IMR-90 (cell line): Measurements from ENCODE around the gene RPS27L. TPM values are rescaled to one million over a fixed set of nuclear protein-coding genes. Genes with fewer than 3 reads are reported as not detected.
A peak's percentile ranks its signal among the peaks of the same experiment; 100 is the strongest.

Experiments used
- ATAC-seq: fragments of 200-7000 bp; cut with Tn5 transposase; 2 replicates; pipeline ENCODE4 v1.9.1; 2020; ENCODE audit warnings: low read depth, mild to moderate bottlenecking, moderate library complexity
- BruUV-seq: library from RNA; stranded (reverse); fragments of 400-500 nt; replicated peaks from 2 replicates; lab custom pipeline; 2021; lab: Mats Ljungman, UMichigan
- CTCF ChIA-PET: fragments of 300-600 bp; formaldehyde crosslinking; extraction: SDS; loops from one replicate; lab custom pipeline; 2021; ENCODE audit warnings: antibody characterized with exemption; lab: Yijun Ruan, JAX
- POLR2A ChIA-PET: fragments of 300-600 bp; sonication (Branson Sonifier 250); formaldehyde crosslinking; loops from one replicate; lab custom pipeline; 2022; ENCODE audit warnings: antibody characterized with exemption; ENCODE audit not compliant: unreplicated experiment; lab: Charles Lee
- DNase-seq: peaks from one replicate; pipeline ENCODE4 v3.0.0; 2013
- H2AFZ ChIP-seq: replicated peaks from 2 replicates; pipeline ENCODE3; 2013; ENCODE audit warnings: low read length, mild to moderate bottlenecking; ENCODE audit not compliant: poor library complexity
- H2AK5ac ChIP-seq: 2 replicates; pipeline ENCODE4 v1.6.1; 2013; ENCODE audit warnings: low read depth, low read length, inconsistent platforms
- H2AK9ac ChIP-seq: replicated peaks from 2 replicates; pipeline ENCODE3; 2013; ENCODE audit warnings: mild to moderate bottlenecking, low read depth, low read length, moderate library complexity; ENCODE audit not compliant: poor library complexity
- H2BK120ac ChIP-seq: 2 replicates; pipeline ENCODE4 v1.6.1; 2013; ENCODE audit warnings: low read depth, low read length, inconsistent platforms
- H2BK15ac ChIP-seq: 3 replicates; pipeline ENCODE4 v1.6.1; 2013; ENCODE audit warnings: low read depth, low read length, inconsistent platforms
- H2BK20ac ChIP-seq: 2 replicates; pipeline ENCODE4 v1.6.1; 2013; ENCODE audit warnings: low read depth, mild to moderate bottlenecking, inconsistent platforms, low read length, moderate library complexity
- H2BK5ac ChIP-seq: 2 replicates; pipeline ENCODE4 v1.6.1; 2013; ENCODE audit warnings: mild to moderate bottlenecking, low read depth, low read length, inconsistent platforms; ENCODE audit not compliant: poor library complexity, severe bottlenecking
- H3K14ac ChIP-seq: replicated peaks from 2 replicates; pipeline ENCODE4 v1.6.1; 2013; ENCODE audit warnings: low read depth, low read length, inconsistent platforms
- H3K18ac ChIP-seq: 2 replicates; pipeline ENCODE4 v1.6.1; 2013; ENCODE audit warnings: low read depth, low read length, control low read depth
- H3K23ac ChIP-seq: 2 replicates; pipeline ENCODE4 v1.6.1; 2013; ENCODE audit warnings: low read depth, low read length, inconsistent platforms
- H3K27ac ChIP-seq: 2 replicates; pipeline ENCODE4 v1.5.1; 2013; ENCODE audit warnings: mild to moderate bottlenecking, control low read depth, low read length; ENCODE audit not compliant: insufficient read depth
- H3K27me3 ChIP-seq: 2 replicates; pipeline ENCODE4 v1.6.1; 2013; ENCODE audit warnings: low read length; ENCODE audit not compliant: control insufficient read depth, insufficient read depth
- H3K36me3 ChIP-seq: 2 replicates; pipeline ENCODE4 v1.6.1; 2013; ENCODE audit warnings: low read length, mixed read lengths; ENCODE audit not compliant: control insufficient read depth, insufficient read depth
- H3K4ac ChIP-seq: 2 replicates; pipeline ENCODE4 v1.6.1; 2013; ENCODE audit warnings: low read depth, low read length, inconsistent platforms
- H3K4me1 ChIP-seq: 2 replicates; pipeline ENCODE4 v1.6.1; 2013; ENCODE audit warnings: low read length, mixed read lengths; ENCODE audit not compliant: control insufficient read depth, insufficient read depth
- H3K4me2 ChIP-seq: 2 replicates; pipeline ENCODE4 v1.6.1; 2013; ENCODE audit warnings: low read depth, mild to moderate bottlenecking, control low read depth, low read length, moderate library complexity
- H3K4me3 ChIP-seq: 2 replicates; pipeline ENCODE4 v1.5.1; 2013; ENCODE audit warnings: low read depth, mild to moderate bottlenecking, control low read depth, low read length, moderate library complexity; ENCODE audit not compliant: insufficient read depth
- H3K56ac ChIP-seq: 2 replicates; pipeline ENCODE4 v1.6.1; 2013; ENCODE audit warnings: low read length, inconsistent platforms; ENCODE audit not compliant: insufficient read depth; ENCODE audit errors: extremely low read depth
- H3K79me1 ChIP-seq, 2 experiments: 2 replicates each; pipeline ENCODE4 v1.6.1; 2013; ENCODE audit warnings: low read length in 2 of 2, inconsistent platforms in 1 of 2, low read depth in 1 of 2
- H3K9ac ChIP-seq: 2 replicates; pipeline ENCODE4 v1.6.1; 2013; ENCODE audit warnings: low read depth, low read length, control low read depth
- H3K9me1 ChIP-seq: 2 replicates; pipeline ENCODE4 v1.6.1; 2013; ENCODE audit warnings: low read length, inconsistent platforms; ENCODE audit not compliant: insufficient read depth
- H3K9me3 ChIP-seq: 2 replicates; pipeline ENCODE4 v1.6.1; 2013; ENCODE audit warnings: low read length; ENCODE audit not compliant: control insufficient read depth, insufficient read depth
- H4K20me1 ChIP-seq: 2 replicates; pipeline ENCODE4 v1.6.1; 2013; ENCODE audit warnings: low read length, inconsistent platforms; ENCODE audit not compliant: insufficient read depth
- H4K5ac ChIP-seq: 2 replicates; pipeline ENCODE4 v1.6.1; 2013; ENCODE audit warnings: mild to moderate bottlenecking, low read depth, low read length, control low read depth
- H4K8ac ChIP-seq, 2 experiments: 2 replicates each; pipeline ENCODE4 v1.6.1; 2013; ENCODE audit warnings: low read depth in 2 of 2, low read length in 2 of 2, control low read depth in 1 of 2, inconsistent platforms in 1 of 2
- H4K91ac ChIP-seq: 2 replicates; pipeline ENCODE4 v1.6.1; 2013; ENCODE audit warnings: low read depth, low read length, inconsistent platforms; ENCODE audit not compliant: insufficient read depth
- BHLHE40 ChIP-seq: fragments of 150-350 bp; IDR thresholded peaks from 2 replicates; pipeline ENCODE4 v1.6.1; 2016; ENCODE audit warnings: mild to moderate bottlenecking, low read depth, low read length
- CEBPB ChIP-seq: IDR thresholded peaks from 2 replicates; pipeline ENCODE4 v1.6.1; 2012; ENCODE audit warnings: low read depth, low read length, improper control_type of control experiment
- CHD1 ChIP-seq: IDR thresholded peaks from 2 replicates; pipeline ENCODE4 v1.6.1; 2012; ENCODE audit warnings: low read depth, low read length, improper control_type of control experiment
- FOS ChIP-seq: fragments of 150-350 bp; IDR thresholded peaks from 2 replicates; pipeline ENCODE4 v1.6.1; 2016; ENCODE audit warnings: low read depth, low read length
- MAFK ChIP-seq: IDR thresholded peaks from 2 replicates; pipeline ENCODE4 v1.6.1; 2012; ENCODE audit warnings: low read depth, low read length, improper control_type of control experiment
- MAZ ChIP-seq: IDR thresholded peaks from 2 replicates; pipeline ENCODE4 v1.6.1; 2012; ENCODE audit warnings: low read depth, mild to moderate bottlenecking, low read length, improper control_type of control experiment, moderate library complexity, borderline replicate concordance
- MXI1 ChIP-seq: IDR thresholded peaks from 2 replicates; pipeline ENCODE4 v1.6.1; 2012; ENCODE audit warnings: low read depth, mild to moderate bottlenecking, low read length, moderate library complexity, borderline replicate concordance
- NFE2L2 ChIP-seq: fragments of 150-350 bp; IDR thresholded peaks from 2 replicates; pipeline ENCODE4 v1.6.1; 2016; ENCODE audit warnings: low read depth, mild to moderate bottlenecking, low read length
- POLR2A ChIP-seq: IDR thresholded peaks from 2 replicates; pipeline ENCODE4 v1.6.1; 2012; ENCODE audit warnings: mild to moderate bottlenecking, low read depth, low read length
- RAD21 ChIP-seq: IDR thresholded peaks from 2 replicates; pipeline ENCODE4 v1.6.1; 2012; ENCODE audit warnings: low read length, improper control_type of control experiment
- RCOR1 ChIP-seq: IDR thresholded peaks from 2 replicates; pipeline ENCODE4 v1.6.1; 2012; ENCODE audit warnings: mild to moderate bottlenecking, low read length, improper control_type of control experiment; ENCODE audit not compliant: insufficient replicate concordance
- RFX5 ChIP-seq: IDR thresholded peaks from 2 replicates; pipeline ENCODE4 v1.8.0; 2012; ENCODE audit warnings: low read depth, mild to moderate bottlenecking, low read length, moderate library complexity
- SMC3 ChIP-seq: fragments of 150-350 bp; IDR thresholded peaks from 2 replicates; pipeline ENCODE4 v1.6.1; 2016; ENCODE audit warnings: low read depth, mild to moderate bottlenecking, antibody characterized with exemption, low read length, moderate library complexity
- WGBS, 2 experiments: methylation state at CpG; one replicate each; pipeline versions ENCODE4 v1.1.5 to v1.1.7; 2013; ENCODE audit warnings: missing lambda C conversion rate in 2 of 2; ENCODE audit not compliant: insufficient read length in 1 of 2; ENCODE audit errors: extremely low coverage in 2 of 2; 5-methylcytosine and 5-hydroxymethylcytosine counted together
- dilution Hi-C: fragments of 300-500 bp; cut with HindIII; formaldehyde crosslinking; loops from one replicate; pipeline ENCODE4 v1.14.3; 2018; ENCODE audit warnings: low sequenced_read_pairs; ENCODE audit not compliant: unreplicated experiment
- in situ Hi-C: fragments of 300-500 bp; cut with MboI; formaldehyde crosslinking; loops from 3 replicates; pipeline ENCODE4 v1.14.3; 2019; ENCODE audit warnings: low sequenced_read_pairs, inconsistent platforms, mixed read lengths
- intact Hi-C: fragments of 100-400 bp; cut with micrococcal nuclease; formaldehyde crosslinking; loops from 2 replicates; pipeline ENCODE4 v1.10.0; 2022
- polyA plus RNA-seq, 3 experiments: library from polyadenylated mRNA; depleted of rRNA; stranded (reverse); fragments of >200 nt; gene quantifications; 2 replicates each; pipeline ENCODE4 v1.2.3, GENCODE V29; 2012; ENCODE audit warnings: low replicate concordance in 1 of 3
- total RNA-seq: library from RNA; depleted of rRNA; stranded (reverse); fragments of >200 nt; gene quantifications from 2 replicates; pipeline ENCODE4 v1.2.3, GENCODE V29; 2012
- TF ChIP-seq, protein P1 (sequence below): conservative IDR thresholded peaks from 2 replicates; pipeline ENCODE4 v1.5.1; 2012; ENCODE audit warnings: mild to moderate bottlenecking, low read depth, low read length, improper control_type of control experiment
- TF ChIP-seq, protein P2 (sequence below): fragments of 150-350 bp; IDR thresholded peaks from 2 replicates; pipeline ENCODE4 v1.6.1; 2016; ENCODE audit warnings: low read depth, mild to moderate bottlenecking, low read length, moderate library complexity, borderline replicate concordance
- TF ChIP-seq, protein P3 (sequence below): fragments of 150-350 bp; IDR thresholded peaks from 2 replicates; pipeline ENCODE4 v1.6.1; 2017; ENCODE audit warnings: mild to moderate bottlenecking, antibody characterized with exemption, low read length, low read depth

Gene RPS27L
- total and polyA plus RNA-seq, 2 of the 4 experiments (the other 2 are of a cell fraction): 53.1 to 302 TPM

DNA sequence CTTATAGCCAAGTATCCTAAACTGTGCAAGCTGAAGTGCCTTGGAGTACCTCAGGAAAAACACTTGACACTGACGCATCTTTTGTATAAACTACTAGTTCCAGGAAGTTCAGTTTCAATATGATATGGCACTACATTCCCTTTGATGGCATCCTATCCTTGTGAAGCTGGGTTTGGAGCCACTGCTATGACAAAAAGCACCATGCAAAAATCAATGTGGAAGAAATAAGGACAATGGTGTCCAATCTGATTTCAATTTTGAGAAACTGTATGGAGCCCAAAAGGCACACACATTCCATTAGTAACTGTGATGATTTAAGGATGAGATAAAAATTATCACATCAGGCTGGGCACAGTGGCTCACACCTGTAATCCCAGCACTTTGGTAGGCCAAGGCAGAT lies 5.6 kb downstream of the RPS27L start:
- Histone ChIP-seq H3K9me3 (no peaks in the 10 kb centered on the region), H3K4me2 (no peak overlapping the region), H3K4me3 (no peak overlapping the region), H3K4me1 (peaks cover 2% of the 10 kb centered on the region; the same call in 1 of the 2 replicates), H2AFZ (no peak overlapping the region), H3K56ac (no peak overlapping the region), H3K23ac (peak overlapping the region; percentile 21; the same call in 1 of the 2 replicates), H2AK9ac (no peak overlapping the region), H3K79me1 (peaks cover 17 to 41% of the 10 kb centered on the region in 2 experiments), H3K9me1 (no peaks in the 10 kb centered on the region), H3K36me3 (peaks cover 43% of the 10 kb centered on the region), H3K9ac (no peak overlapping the region), H2BK5ac (peak overlapping the region; percentile 53), H2BK120ac (no peak overlapping the region), H4K8ac (peak overlapping the region in 1 of 2 experiments; percentile 53; a peak in 1 of 4 replicates), H2AK5ac (0 out of 2 replicates have a peak overlapping the region, but pooled peaks have one; percentile 46), H3K27ac (no peak overlapping the region), H3K27me3 (no peaks in the 10 kb centered on the region), H3K4ac (no peak overlapping the region), H2BK15ac (no peak overlapping the region), H4K20me1 (peaks cover 4% of the 10 kb centered on the region; the same call in 1 of the 2 replicates), H3K14ac (no peak overlapping the region), H3K18ac (no peak overlapping the region), H2BK20ac (no peak overlapping the region), H4K5ac (no peak overlapping the region), H4K91ac (no peak overlapping the region)
- no peak for DNase-seq
- no peak for ATAC-seq
- intact Hi-C loops: no loop called here
- POLR2A ChIA-PET: no interaction called here
- CTCF ChIA-PET: no interaction called here
- dilution Hi-C loops: no loop called here
- WGBS, 2 experiments: 100% methylated on average over 1 of the region's 1 CpG; no CpG with 5 or more reads in 1 of the 2 experiments
- BruUV-seq: no TSS peak
- in situ Hi-C loops: loop anchor here (25.0 kb wide), 1 partner anchor 261 kb away; no protein-coding TSS in a partner anchor
- no peak for TF ChIP-seq MXI1
- TF ChIP-seq FOS: no peak
- TF ChIP-seq RFX5: no peak
- TF ChIP-seq, protein P1, sequence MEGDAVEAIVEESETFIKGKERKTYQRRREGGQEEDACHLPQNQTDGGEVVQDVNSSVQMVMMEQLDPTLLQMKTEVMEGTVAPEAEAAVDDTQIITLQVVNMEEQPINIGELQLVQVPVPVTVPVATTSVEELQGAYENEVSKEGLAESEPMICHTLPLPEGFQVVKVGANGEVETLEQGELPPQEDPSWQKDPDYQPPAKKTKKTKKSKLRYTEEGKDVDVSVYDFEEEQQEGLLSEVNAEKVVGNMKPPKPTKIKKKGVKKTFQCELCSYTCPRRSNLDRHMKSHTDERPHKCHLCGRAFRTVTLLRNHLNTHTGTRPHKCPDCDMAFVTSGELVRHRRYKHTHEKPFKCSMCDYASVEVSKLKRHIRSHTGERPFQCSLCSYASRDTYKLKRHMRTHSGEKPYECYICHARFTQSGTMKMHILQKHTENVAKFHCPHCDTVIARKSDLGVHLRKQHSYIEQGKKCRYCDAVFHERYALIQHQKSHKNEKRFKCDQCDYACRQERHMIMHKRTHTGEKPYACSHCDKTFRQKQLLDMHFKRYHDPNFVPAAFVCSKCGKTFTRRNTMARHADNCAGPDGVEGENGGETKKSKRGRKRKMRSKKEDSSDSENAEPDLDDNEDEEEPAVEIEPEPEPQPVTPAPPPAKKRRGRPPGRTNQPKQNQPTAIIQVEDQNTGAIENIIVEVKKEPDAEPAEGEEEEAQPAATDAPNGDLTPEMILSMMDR: no peak
- TF ChIP-seq NFE2L2: no peak
- no peak for TF ChIP-seq SMC3
- no peak for TF ChIP-seq BHLHE40
- no peak for TF ChIP-seq CHD1
- TF ChIP-seq POLR2A: no peak
- TF ChIP-seq CEBPB: no peak
- TF ChIP-seq MAZ: no peak
- TF ChIP-seq, protein P2, sequence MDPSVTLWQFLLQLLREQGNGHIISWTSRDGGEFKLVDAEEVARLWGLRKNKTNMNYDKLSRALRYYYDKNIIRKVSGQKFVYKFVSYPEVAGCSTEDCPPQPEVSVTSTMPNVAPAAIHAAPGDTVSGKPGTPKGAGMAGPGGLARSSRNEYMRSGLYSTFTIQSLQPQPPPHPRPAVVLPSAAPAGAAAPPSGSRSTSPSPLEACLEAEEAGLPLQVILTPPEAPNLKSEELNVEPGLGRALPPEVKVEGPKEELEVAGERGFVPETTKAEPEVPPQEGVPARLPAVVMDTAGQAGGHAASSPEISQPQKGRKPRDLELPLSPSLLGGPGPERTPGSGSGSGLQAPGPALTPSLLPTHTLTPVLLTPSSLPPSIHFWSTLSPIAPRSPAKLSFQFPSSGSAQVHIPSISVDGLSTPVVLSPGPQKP: no peak
- TF ChIP-seq RAD21: no peak
- TF ChIP-seq, protein P3, sequence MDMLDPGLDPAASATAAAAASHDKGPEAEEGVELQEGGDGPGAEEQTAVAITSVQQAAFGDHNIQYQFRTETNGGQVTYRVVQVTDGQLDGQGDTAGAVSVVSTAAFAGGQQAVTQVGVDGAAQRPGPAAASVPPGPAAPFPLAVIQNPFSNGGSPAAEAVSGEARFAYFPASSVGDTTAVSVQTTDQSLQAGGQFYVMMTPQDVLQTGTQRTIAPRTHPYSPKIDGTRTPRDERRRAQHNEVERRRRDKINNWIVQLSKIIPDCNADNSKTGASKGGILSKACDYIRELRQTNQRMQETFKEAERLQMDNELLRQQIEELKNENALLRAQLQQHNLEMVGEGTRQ: no peak
- no peak for TF ChIP-seq MAFK
- TF ChIP-seq RCOR1: no peak
